ENCODE data around the gene IGFBPL1.

DNA sequence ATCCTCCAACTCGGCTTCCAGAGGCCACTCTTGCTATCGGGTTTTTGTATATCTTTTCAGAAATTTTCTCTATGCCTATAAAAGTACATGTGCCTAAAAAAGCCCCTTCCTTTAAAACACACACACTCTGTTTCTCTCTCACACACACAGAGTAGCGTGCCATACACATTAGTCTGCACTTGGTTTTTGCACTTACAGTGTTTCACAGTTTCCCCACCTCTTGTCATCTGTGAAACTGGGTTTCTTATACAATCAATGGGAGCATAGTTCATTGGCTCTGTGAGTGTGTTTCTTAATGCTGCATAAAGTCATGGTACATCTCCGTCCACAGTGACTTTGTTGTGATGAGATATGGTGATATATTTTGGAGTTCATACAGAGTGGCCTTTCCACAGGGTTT, 664 bp upstream of the IGFBPL1 start:
- TF ChIP-seq, protein P1, sequence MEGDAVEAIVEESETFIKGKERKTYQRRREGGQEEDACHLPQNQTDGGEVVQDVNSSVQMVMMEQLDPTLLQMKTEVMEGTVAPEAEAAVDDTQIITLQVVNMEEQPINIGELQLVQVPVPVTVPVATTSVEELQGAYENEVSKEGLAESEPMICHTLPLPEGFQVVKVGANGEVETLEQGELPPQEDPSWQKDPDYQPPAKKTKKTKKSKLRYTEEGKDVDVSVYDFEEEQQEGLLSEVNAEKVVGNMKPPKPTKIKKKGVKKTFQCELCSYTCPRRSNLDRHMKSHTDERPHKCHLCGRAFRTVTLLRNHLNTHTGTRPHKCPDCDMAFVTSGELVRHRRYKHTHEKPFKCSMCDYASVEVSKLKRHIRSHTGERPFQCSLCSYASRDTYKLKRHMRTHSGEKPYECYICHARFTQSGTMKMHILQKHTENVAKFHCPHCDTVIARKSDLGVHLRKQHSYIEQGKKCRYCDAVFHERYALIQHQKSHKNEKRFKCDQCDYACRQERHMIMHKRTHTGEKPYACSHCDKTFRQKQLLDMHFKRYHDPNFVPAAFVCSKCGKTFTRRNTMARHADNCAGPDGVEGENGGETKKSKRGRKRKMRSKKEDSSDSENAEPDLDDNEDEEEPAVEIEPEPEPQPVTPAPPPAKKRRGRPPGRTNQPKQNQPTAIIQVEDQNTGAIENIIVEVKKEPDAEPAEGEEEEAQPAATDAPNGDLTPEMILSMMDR (IDR thresholded peaks at IDR 0.05), result no peak
- no peak for TF ChIP-seq POLR2A (IDR thresholded peaks at IDR 0.05)
